HL-60 (cell line): ENCODE results near the gene CDK6.
A peak's percentile ranks its signal among the peaks of the same experiment; 100 is the strongest.

ENCODE experiments used
- DNase-seq, 2 experiments: peaks; one replicate each; pipeline ENCODE4 v3.0.0-alpha.2; 2010 to 2020; ENCODE audit warnings: low read depth in 1 of 2, low spot score in 1 of 2
- H3K27ac ChIP-seq: fragments of 250-450 bp; sonication (Bioruptor Pico); replicated peaks from 2 replicates; pipeline ENCODE4 v1.5.1; 2020; ENCODE audit warnings: mild to moderate bottlenecking, moderate library complexity
- H3K27me3 ChIP-seq: fragments of 250-450 bp; sonication (Bioruptor Pico); 2 replicates; pipeline ENCODE4 v1.5.1; 2021; ENCODE audit warnings: mild to moderate bottlenecking, moderate library complexity; ENCODE audit not compliant: insufficient read depth, poor library complexity, severe bottlenecking
- H3K4me3 ChIP-seq: replicated peaks from 2 replicates; pipeline ENCODE4 v1.5.1; 2011; ENCODE audit warnings: mild to moderate bottlenecking, control low read depth, low read length; ENCODE audit not compliant: insufficient read depth
- GABPA ChIP-seq: IDR thresholded peaks from 2 replicates; pipeline ENCODE4 v1.6.1; 2012; ENCODE audit warnings: low read depth
- POLR2AphosphoS5 ChIP-seq: IDR thresholded peaks from 2 replicates; pipeline ENCODE4 v1.6.1; 2012; ENCODE audit warnings: low read depth
- SPI1 ChIP-seq: IDR thresholded peaks from 2 replicates; pipeline ENCODE4 v1.6.1; 2012; ENCODE audit warnings: low read depth, mild to moderate bottlenecking, borderline replicate concordance
- TF ChIP-seq, protein P1 (sequence below): IDR thresholded peaks from one replicate; pipeline ENCODE4 v1.5.1; 2011; ENCODE audit warnings: low read length, control low read depth, inconsistent platforms; ENCODE audit not compliant: insufficient read depth
- TF ChIP-seq, protein P2 (sequence below): IDR thresholded peaks from 2 replicates; pipeline ENCODE4 v1.6.1; 2012; ENCODE audit warnings: low read depth; ENCODE audit not compliant: insufficient replicate concordance

The CDK6 gene

DNA sequence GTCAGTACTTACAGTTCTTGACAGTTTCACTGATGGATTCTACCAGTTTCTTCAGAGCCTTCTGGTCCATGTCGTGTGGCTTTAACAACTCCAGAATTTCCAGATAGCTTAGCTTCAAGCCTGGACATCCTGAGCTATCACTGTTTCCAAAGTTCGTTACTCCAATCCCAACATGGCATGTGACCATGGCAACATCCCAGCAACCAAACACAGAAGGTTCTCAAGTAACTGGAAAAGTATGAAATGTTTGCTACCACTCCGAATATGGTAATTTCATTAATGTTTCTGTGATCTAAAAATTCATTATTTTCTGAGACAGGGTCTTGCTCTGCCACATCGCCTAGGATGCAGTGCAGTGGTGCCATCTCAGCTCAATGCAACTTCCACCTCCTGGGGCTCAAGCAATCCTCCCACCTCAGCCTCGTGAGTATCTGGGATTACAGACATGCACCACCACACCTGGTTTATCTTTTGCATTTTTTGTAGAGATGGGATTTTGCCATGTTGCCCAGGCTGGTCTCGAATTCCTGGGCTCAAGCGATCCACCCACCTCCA lies 278.5 kb downstream of the CDK6 start:
- TF ChIP-seq GABPA, result no peak
- TF ChIP-seq POLR2AphosphoS5, result peak; percentile 32; the same call in 1 of the 2 replicates
- DNase-seq, result no peak
- no peaks in the 10 kb centered on the region for H3K27me3 ChIP-seq
- H3K4me3 ChIP-seq, result no peak overlapping the region
- H3K27ac ChIP-seq, result no peak overlapping the region

GRCh38 chr7:92557249-92557648 lies 279.1 kb downstream of the CDK6 start:
- DNase-seq, result no peak
- no peak overlapping the region for H3K27ac ChIP-seq
- TF ChIP-seq, protein P1, sequence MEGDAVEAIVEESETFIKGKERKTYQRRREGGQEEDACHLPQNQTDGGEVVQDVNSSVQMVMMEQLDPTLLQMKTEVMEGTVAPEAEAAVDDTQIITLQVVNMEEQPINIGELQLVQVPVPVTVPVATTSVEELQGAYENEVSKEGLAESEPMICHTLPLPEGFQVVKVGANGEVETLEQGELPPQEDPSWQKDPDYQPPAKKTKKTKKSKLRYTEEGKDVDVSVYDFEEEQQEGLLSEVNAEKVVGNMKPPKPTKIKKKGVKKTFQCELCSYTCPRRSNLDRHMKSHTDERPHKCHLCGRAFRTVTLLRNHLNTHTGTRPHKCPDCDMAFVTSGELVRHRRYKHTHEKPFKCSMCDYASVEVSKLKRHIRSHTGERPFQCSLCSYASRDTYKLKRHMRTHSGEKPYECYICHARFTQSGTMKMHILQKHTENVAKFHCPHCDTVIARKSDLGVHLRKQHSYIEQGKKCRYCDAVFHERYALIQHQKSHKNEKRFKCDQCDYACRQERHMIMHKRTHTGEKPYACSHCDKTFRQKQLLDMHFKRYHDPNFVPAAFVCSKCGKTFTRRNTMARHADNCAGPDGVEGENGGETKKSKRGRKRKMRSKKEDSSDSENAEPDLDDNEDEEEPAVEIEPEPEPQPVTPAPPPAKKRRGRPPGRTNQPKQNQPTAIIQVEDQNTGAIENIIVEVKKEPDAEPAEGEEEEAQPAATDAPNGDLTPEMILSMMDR, result no peak
- TF ChIP-seq, protein P2, sequence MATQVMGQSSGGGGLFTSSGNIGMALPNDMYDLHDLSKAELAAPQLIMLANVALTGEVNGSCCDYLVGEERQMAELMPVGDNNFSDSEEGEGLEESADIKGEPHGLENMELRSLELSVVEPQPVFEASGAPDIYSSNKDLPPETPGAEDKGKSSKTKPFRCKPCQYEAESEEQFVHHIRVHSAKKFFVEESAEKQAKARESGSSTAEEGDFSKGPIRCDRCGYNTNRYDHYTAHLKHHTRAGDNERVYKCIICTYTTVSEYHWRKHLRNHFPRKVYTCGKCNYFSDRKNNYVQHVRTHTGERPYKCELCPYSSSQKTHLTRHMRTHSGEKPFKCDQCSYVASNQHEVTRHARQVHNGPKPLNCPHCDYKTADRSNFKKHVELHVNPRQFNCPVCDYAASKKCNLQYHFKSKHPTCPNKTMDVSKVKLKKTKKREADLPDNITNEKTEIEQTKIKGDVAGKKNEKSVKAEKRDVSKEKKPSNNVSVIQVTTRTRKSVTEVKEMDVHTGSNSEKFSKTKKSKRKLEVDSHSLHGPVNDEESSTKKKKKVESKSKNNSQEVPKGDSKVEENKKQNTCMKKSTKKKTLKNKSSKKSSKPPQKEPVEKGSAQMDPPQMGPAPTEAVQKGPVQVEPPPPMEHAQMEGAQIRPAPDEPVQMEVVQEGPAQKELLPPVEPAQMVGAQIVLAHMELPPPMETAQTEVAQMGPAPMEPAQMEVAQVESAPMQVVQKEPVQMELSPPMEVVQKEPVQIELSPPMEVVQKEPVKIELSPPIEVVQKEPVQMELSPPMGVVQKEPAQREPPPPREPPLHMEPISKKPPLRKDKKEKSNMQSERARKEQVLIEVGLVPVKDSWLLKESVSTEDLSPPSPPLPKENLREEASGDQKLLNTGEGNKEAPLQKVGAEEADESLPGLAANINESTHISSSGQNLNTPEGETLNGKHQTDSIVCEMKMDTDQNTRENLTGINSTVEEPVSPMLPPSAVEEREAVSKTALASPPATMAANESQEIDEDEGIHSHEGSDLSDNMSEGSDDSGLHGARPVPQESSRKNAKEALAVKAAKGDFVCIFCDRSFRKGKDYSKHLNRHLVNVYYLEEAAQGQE, result no peak
- TF ChIP-seq POLR2AphosphoS5, result no peak
- TF ChIP-seq GABPA, result no peak
- no peak for TF ChIP-seq SPI1

More at GRCh38 chr7:92557249-92557648, 279.1 kb downstream of the CDK6 start:
- no peaks in the 10 kb centered on the region for H3K27me3 ChIP-seq
- no peak overlapping the region for H3K4me3 ChIP-seq
